Esophagus muscularis mucosa (tissue), 4 donors: ENCODE results near the gene SLC45A1.

Source experiments
- CTCF ChIP-seq, 3 experiments: fragments of 200-600 bp in 2 of 3; fragments of 450-650 bp in 1 of 3; sonication (generic) in 2 of 3; IDR thresholded peaks; one replicate each; pipeline ENCODE4 v1.5.1; 2017 to 2019; ENCODE audit warnings: antibody characterized with exemption in 3 of 3, mild to moderate bottlenecking in 2 of 3, moderate library complexity in 1 of 3
- EP300 ChIP-seq: sonication (generic); formaldehyde crosslinking; IDR thresholded peaks from one replicate; pipeline ENCODE4 v1.6.1; 2017; ENCODE audit warnings: antibody characterized with exemption
- POLR2A ChIP-seq: fragments of 450-650 bp; IDR thresholded peaks from one replicate; pipeline ENCODE4 v1.6.1; 2017; ENCODE audit warnings: antibody characterized with exemption, moderate library complexity, mild to moderate bottlenecking, low read depth

- TF ChIP-seq CTCF (IDR thresholded peaks at IDR 0.05): no peak
- no peak for TF ChIP-seq POLR2A
- no peak for TF ChIP-seq EP300
Measured at GRCh38 chr1:8299963-8300362, 18.0 kb upstream of the SLC45A1 start.
